Measurements from ENCODE around the gene ANLN. TPM values are rescaled to one million over a fixed set of nuclear protein-coding genes. Genes with fewer than 3 reads are reported as not detected.
"Not testable (repeated sequence)": the region's sequence is repeated elsewhere in the genome, so short reads cannot be mapped to it uniquely, and the experiment has no call there.

Gene ANLN
- polyA plus RNA-seq, 1 donor from 2014 or later = 5.8 TPM

DNA sequence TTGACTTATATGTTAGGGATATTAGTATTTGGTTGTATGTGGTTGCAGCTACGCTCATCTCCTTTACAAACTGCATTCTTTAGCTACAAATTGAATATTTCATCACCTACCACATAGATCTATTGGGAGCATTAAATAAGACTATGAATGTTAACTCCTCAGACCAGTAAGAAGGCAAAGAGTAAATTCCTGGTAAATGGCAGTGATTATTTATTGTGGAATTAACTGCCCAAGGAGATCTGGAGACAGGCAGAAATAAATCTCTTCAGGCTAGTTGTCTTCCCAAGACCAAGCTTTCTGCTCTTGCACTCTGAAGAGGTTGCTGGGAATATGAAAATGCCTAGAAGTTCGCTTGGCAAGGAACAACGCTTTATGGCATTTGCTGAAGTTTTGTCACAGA is 74.6 kb downstream of the ANLN start:
- Histone ChIP-seq H3K9me3 (ENCODE audit: low read length) (no peaks in the 10 kb centered on the region), H4K20me1 (ENCODE audit: insufficient read depth) (no peaks in the 10 kb centered on the region), H3K9me2 (ENCODE audit: insufficient read depth, low read length) (no peaks in the 10 kb centered on the region), H3K4me3 (ENCODE audit: low read length) (no peak overlapping the region), H3K27ac (ENCODE audit: low read length) (no peak overlapping the region), H2AFZ (ENCODE audit: low read depth, low read length) (no peak overlapping the region), H3K79me2 (replicated peaks; ENCODE audit: insufficient read depth, low read length) (no peaks in the 10 kb centered on the region), H3F3A (ENCODE audit: insufficient read depth, low read length, poor library complexity, severe bottlenecking) (no peaks in the 10 kb centered on the region), H3K36me3 (ENCODE audit: insufficient read depth, low read length) (no peaks in the 10 kb centered on the region), H3K9ac (ENCODE audit: low read length) (no peak overlapping the region), H3K27me3 (ENCODE audit: insufficient read depth, low read depth, low read length) (no peaks in the 10 kb centered on the region), H3K4me2 (ENCODE audit: low read length) (no peak overlapping the region)
- TF ChIP-seq RAD21 (conservative IDR thresholded peaks at IDR 0.05) = no peak
- TF ChIP-seq EZH2 (IDR thresholded peaks at IDR 0.05; ENCODE audit: borderline replicate concordance, insufficient read depth, low read length, poor library complexity, severe bottlenecking) = no peak
- TF ChIP-seq POLR2AphosphoS5 (IDR thresholded peaks at IDR 0.05) = no peak
- no peak for TF ChIP-seq MXI1 (conservative IDR thresholded peaks at IDR 0.05; ENCODE audit: poor library complexity, severe bottlenecking)
- TF ChIP-seq TAF1 (IDR thresholded peaks at IDR 0.05; ENCODE audit: low read depth) = no peak
- TF ChIP-seq, protein P1, sequence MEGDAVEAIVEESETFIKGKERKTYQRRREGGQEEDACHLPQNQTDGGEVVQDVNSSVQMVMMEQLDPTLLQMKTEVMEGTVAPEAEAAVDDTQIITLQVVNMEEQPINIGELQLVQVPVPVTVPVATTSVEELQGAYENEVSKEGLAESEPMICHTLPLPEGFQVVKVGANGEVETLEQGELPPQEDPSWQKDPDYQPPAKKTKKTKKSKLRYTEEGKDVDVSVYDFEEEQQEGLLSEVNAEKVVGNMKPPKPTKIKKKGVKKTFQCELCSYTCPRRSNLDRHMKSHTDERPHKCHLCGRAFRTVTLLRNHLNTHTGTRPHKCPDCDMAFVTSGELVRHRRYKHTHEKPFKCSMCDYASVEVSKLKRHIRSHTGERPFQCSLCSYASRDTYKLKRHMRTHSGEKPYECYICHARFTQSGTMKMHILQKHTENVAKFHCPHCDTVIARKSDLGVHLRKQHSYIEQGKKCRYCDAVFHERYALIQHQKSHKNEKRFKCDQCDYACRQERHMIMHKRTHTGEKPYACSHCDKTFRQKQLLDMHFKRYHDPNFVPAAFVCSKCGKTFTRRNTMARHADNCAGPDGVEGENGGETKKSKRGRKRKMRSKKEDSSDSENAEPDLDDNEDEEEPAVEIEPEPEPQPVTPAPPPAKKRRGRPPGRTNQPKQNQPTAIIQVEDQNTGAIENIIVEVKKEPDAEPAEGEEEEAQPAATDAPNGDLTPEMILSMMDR (IDR thresholded peaks at IDR 0.05; ENCODE audit: poor library complexity, severe bottlenecking) = no peak
- no peak for TF ChIP-seq SMC3 (conservative IDR thresholded peaks at IDR 0.05; ENCODE audit: poor library complexity)
- no peak for TF ChIP-seq REST (IDR thresholded peaks at IDR 0.05; ENCODE audit: borderline replicate concordance)
- no peak for TF ChIP-seq EP300 (conservative IDR thresholded peaks at IDR 0.05; ENCODE audit: poor library complexity, severe bottlenecking)

DNA sequence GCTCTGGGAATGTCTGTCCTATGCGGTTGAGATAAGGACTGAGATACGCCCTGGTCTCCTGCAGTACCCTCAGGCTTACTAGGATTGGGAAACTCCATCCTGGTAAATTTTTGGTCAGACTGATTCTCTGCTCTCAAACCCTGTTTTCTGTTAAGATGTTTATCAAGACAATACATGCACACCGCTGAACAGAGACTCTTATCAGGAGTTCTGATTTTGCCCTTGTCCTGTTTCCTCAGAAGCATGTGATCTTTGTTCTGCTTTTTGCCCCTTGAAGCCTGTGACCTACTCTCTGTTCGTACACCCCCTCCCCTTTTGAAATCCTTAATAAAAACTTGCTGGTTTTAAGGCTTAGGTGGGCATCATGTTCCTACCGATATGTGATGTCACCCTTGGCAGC is 76.3 kb downstream of the ANLN start:
- H3K9ac ChIP-seq (ENCODE audit: low read length); H3F3A ChIP-seq (ENCODE audit: insufficient read depth, low read length, poor library complexity, severe bottlenecking); H3K79me2 ChIP-seq (replicated peaks; ENCODE audit: insufficient read depth, low read length); H3K27ac ChIP-seq (ENCODE audit: low read length); H2AFZ ChIP-seq (ENCODE audit: low read depth, low read length); H3K36me3 ChIP-seq (ENCODE audit: insufficient read depth, low read length); H3K9me2 ChIP-seq (ENCODE audit: insufficient read depth, low read length); H3K9me3 ChIP-seq (ENCODE audit: low read length); H3K27me3 ChIP-seq (ENCODE audit: insufficient read depth, low read depth, low read length); H3K4me2 ChIP-seq (ENCODE audit: low read length); H3K4me3 ChIP-seq (ENCODE audit: low read length); H4K20me1 ChIP-seq (ENCODE audit: insufficient read depth): not testable (repeated sequence)

Data from neural cell (in vitro differentiated cells).